GM10248 (cell line): ENCODE results near the gene TOP2B.

ENCODE experiments used
- CTCF ChIA-PET: fragments of 300-600 bp; sonication (Branson Sonifier 250); formaldehyde crosslinking; extraction: SDS; loops from one replicate; lab custom pipeline; 2021; ENCODE audit warnings: antibody characterized with exemption; lab: Yijun Ruan, JAX
- POLR2A ChIA-PET: fragments of 350-650 bp; sonication (Branson Sonifier 250); formaldehyde crosslinking; extraction: SDS; loops from one replicate; lab custom pipeline; 2020; ENCODE audit warnings: antibody characterized with exemption; lab: Yijun Ruan, JAX
- DNase-seq: peaks from one replicate; pipeline ENCODE4 v3.0.0; 2012; ENCODE audit errors: extremely low spot score
- CTCF ChIP-seq: IDR thresholded peaks from 2 replicates; pipeline ENCODE4 v1.5.1; 2012; ENCODE audit warnings: mild to moderate bottlenecking, low read depth; ENCODE audit errors: extremely low read depth, missing control alignments, control extremely low read depth

The TOP2B gene

GRCh38 chr3:25657293-25657692 is 7.4 kb downstream of the TOP2B start:
- ChIA-PET POLR2A (no interaction called here), CTCF (interaction anchor here (1.9 kb wide), 1 partner anchor 9 kb away, joined by 7 read pairs; no protein-coding TSS in a partner anchor)
- TF ChIP-seq CTCF, result no peak
- DNase-seq, result no peak

GRCh38 chr3:25655659-25656058 is 9.0 kb downstream of the TOP2B start:
- DNase-seq, result no peak
- ChIA-PET POLR2A (no interaction called here), CTCF (no interaction called here)
- TF ChIP-seq CTCF, result no peak

DNA sequence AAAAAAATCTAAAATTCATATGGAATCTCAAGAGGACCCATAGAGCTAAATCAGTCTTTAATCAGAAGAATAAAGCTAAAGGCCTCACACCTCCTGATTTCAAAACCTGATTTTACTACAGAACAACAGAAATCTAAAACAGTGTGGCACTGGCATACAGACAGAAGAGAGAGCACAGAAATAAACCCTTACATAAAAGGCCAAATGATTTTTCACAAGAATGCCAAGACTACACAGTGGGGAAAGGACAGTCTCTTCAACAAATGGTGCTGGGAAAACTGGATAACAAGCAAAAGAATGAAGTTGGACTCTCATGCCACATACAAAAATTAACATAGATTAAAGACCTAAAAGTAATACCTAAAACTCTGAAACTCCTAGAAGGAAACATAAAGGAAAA is 10.1 kb downstream of the TOP2B start:
- DNase-seq, result no peak
- POLR2A ChIA-PET, result no interaction called here
- TF ChIP-seq CTCF, result no peak
- CTCF ChIA-PET, result no interaction called here

DNA sequence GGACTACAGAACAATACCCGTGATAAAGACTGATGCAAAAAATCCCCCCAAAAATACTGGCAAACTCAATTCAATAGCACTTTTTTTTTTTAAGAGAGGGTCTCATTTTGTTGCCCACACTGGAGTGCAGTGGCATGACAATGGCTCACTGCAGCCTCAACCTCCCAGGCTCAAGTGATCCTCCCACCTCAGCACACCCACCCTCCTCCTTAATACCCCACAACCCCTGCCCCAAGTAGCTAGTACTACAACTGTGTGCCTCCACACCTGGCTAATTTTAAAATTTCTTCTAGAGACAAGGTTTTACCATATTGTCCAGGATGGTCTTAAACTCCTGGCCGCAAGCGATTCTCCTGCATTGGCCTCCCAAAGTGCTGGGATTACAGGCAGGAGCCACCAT is 11.4 kb downstream of the TOP2B start:
- ChIA-PET CTCF (no interaction called here), POLR2A (no interaction called here)
- no peak for DNase-seq
- no peak for TF ChIP-seq CTCF

GRCh38 chr3:25652921-25653320 is 11.8 kb downstream of the TOP2B start:
- CTCF ChIA-PET, result no interaction called here
- DNase-seq, result no peak
- no peak for TF ChIP-seq CTCF
- POLR2A ChIA-PET, result no interaction called here

GRCh38 chr3:25648925-25649830 is 15.5 kb downstream of the TOP2B start:
- TF ChIP-seq CTCF, result no peak
- no peak for DNase-seq
- ChIA-PET CTCF (interaction anchor here (0.7 to 4.1 kb wide), 23 partner anchors 8 to 469 kb away, joined by 3 to 96 read pairs (median 6); partner anchors contain the start of gene NGLY1), POLR2A (no interaction called here)
